Smooth muscle cell of the brain vasculature (primary cell): Measurements from ENCODE around the gene IFT172.
A peak's percentile ranks its signal among the peaks of the same experiment; 100 is the strongest.
"Not testable (repeated sequence)": the region's sequence is repeated elsewhere in the genome, so short reads cannot be mapped to it uniquely, and the experiment has no call there.

Experiments used
- DNase-seq: peaks from one replicate; pipeline ENCODE4 v3.0.0-alpha.2; 2012; ENCODE audit warnings: low read depth, low spot score

IFT172 gene

DNA sequence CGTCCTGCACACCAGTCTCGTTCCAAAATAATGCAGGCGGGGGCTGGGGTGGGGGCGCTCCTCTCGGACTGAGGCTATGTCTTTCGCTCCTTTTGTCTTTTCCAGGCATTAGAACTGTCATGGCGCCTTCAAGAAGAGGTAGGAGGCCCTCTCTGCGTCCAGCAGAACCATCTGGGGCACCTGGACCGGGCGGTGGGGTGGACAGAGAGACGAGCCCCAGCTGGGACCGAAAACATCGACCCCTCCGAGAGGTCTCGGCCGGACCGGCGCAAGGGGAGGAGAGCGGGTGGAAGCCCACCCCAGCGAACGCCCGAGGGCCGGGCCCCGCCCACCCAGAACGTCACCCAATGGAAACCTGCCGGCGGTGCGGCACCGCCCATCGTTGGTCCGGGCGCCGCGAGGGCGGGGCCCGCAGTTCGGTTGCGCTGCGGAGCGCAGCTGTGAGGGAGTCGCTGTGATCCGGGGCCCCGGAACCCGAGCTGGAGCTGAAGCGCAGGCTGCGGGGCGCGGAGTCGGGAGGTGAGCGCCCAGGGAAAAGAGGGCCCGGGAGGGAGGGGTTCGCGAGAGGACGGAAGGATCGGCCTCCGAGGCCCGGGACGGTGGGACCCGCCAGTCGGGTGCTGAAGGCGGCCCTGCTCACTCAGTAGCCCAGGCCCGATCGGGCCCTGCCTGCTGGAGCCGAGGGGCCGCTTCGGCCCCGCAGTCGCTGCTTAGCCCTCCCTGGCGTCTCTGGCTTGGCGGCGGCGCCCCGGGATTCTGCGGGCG, 61.1 kb downstream of the IFT172 start, which contains the start of gene NRBP1:
NRBP1 (plus strand) TSS at position 419 of the 765 bp plus-strand sequence. CDS start 4,643 bp downstream, outside the sequence.
- peak; percentile 67 for DNase-seq

DNA sequence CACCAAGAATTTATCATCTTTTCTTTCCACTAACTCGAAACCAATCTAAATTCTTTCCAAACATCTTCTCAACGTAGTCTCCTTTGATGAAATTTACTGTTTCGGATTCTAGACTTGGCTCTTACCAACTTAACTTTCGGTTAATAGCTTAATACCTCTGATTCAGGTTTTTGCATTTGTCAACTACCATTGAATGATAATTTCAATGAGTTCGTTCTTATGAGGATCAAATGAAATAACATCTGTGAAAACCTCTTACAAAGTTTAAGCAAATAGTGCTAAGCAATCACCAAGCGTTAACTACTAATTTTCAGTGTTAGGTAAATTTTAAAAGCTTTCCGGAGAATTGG, 61.7 kb downstream of the IFT172 start:
- no peak for DNase-seq

DNA sequence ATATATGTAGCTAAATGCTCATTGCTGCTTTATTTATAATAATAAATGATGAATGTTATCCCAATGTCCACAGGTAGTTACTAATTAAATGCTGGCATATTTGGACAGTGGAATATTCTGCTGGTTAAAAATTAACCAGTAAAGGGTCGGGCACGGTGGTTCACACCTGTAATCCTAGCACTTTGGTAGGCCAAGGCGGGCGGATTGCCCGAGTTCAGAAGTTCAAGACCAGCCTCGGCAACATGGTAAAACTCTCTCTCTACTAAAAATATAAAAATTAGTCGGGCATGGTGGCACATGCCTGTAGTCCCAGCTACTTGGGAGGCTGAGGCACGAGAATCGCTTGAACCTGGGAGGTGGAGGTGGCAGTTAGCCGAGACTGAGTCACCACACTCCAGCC, 64.5 kb downstream of the IFT172 start:
- DNase-seq, result not testable (repeated sequence)

DNA sequence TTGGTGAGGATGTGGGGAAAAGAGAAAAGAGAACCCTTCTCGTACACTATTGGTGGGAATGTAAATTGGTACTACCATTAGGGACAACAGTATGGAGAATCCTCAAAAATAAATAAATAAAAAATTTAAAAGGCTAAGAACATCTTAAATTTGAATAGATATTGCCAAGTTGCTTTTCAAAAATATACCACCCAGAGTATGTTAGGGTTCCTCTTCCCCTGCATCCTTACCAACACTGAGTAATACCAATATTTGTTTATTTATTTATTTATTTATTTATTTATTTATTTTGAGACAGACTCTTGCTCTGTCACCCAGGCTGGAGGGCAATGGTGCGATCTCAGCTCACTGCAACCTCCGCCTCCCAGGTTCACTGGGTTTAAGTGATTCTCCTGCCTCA, 66.6 kb downstream of the IFT172 start:
- DNase-seq, result no peak

DNA sequence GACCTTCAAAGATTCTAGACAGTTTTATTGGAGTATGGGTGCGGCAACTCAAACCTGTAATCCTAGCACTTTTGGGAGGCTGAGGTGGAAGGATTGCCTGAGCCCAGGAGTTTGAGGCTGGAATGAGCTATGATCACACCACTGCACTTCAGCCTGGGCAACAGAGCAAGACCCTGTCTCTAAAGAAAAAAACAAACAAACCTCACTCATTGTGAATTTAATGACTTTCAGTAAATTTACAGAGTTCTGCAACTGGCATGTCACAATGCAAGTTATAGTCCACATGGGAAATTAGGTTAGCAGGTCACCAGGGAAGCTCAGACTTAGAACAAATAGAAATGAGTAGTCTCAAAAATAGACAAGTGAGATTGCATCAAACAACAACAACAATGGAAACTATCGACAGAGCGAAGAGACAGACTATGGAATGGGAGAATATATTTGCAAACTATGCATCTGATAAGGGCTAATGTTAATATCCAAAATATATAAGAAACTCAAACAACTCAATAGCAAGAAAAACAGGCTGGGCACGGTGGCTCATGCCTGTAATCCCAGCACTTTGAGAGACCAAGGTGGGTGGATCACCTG, 67.8 kb downstream of the IFT172 start:
- DNase-seq, result no peak

DNA sequence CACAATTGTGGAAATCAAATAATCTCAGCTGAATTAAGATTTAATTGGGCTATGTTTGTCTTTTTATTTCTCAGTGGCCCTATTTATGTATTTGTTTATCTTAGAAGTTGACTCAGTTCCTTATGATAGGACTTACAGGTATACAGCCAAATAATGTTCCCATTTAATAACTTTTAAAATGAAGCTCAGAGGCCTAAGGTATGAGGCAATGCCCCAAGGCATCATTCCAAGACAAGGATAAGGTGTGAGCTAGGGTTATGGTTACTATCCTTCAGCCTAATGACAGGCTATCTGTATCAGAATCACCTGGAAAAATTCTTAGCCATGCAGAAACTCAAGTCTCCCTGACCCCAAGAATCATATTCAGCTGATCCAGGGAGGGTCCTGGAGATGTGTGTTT, 68.5 kb downstream of the IFT172 start:
- no peak for DNase-seq

DNA sequence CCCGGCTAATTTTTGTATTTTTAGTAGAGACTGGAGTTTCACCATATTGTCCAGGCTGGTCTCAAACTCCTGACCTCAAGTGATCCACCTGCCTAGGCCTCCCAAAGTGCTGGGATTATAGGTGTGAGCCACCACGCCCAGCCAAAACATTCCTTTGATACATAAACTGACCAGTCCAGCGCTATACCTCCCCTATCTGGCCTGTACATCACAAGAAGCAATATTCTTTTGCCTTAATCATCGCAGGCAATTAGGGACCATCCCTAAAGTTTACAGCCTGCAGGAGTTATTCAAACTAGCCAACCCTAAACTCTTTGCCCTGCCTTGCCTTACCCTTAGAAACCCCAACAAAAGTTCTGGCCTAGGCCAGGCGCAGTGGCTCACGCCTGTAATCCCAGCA, 73.4 kb downstream of the IFT172 start:
- DNase-seq, result no peak

DNA sequence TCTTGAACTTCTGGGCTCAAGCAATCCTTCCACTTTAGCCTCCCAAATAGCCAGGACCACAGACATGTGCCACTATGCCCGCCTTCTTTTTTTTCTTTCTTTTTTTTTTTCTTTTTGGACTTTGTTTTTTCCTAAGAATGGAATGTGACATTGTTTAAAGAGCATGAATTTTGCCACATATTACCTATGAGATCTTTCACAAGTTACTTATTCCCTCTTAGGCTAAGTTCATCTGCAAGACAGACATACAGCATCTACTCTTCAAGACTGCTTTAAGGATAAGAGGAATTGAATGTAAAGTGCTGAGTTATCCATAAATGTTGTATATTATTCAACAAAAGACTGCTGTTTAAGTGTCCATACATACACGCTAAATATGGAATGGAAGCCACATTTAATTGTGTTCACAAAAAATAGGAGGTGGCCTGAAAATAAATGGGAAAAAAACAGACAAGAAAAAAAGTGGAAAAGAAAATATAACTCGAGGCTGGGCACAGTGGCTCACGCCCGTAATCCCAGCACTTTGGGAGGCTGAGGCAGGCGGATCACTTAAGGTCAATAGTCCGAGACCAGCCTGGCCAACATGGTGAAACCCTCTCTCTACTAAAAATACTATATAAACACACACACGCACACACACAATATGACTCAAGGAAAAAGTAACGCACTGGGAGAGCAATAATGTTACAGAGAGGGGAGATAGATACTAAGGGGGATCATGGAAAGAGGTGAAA, 77.0 kb downstream of the IFT172 start:
- no peak for DNase-seq

DNA sequence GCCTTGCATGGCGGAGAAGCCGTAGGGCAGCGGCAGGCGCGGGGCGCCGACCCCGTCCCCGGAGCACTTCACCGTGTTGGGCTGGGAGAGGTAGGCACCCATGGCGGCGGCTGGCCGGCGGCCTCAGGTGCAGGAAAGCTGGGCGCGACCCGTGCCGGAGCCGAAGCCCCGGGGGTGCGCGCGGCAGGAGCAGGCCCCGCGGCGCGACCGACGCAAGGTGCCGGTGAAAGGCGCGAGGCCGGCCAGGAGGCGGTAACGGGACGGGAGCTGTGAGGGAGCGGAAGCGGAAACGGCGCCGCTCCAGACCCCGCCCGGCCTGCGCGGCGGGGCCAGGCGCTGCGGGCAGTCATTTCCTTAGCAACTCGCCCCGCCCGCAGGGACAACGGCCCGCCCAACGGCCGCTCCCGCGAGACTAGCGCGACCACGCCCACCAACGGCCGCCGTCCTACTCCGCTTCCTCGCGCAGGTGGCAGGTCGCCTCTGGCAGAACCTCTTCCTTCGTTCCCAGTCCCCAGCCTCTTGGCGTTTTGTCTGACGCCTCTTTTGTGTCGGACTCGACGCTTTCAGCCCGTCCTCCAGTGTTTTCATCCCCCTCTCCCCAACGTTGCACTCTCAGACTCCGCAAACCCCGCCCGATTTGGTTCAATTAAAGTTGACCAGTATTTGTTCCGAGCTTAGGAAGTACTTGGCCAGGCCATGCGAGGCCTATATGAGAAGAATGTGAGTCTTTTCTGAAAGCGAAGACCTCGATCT, 80.0 kb downstream of the IFT172 start, which contains the start of gene PPM1G:
PPM1G (minus strand) TSS at position 271 of the 753 bp plus-strand sequence; CDS start at position 102, 169 bp downstream.
- DNase-seq, result peak; percentile 70

DNA sequence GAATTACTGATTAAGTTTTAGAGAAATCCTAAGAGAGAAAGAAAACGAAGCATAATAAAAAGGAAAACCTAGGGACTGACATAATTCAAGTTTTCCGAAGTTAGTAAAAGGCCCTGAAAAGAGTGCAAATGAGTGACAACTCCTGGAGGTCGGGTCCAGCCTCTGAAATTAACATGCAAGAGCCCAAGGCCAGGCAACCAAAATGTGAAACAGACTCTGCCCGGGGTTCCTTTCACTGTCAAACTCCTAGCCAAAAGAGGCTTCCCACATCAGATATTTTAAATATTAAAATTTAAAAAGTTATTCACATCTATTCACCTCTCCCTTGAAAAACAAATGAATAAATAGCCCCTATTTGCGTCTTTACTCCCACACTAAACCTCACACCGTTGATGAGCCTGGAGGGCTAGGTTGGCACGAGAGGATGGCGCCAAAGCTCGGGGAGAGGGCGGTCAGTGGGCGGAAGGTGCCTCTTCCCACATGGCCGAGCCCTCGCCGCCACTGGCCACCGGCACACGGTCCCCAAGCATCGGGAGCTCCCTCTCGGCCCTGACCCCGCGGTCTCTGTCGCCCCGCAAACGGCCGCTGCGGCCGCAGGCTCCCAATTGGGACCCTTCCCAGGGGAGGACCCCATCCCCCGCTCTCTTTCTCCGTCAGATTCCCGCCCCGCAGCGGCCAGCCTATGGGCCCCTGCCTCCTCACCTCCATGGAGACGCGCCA, 80.8 kb downstream of the IFT172 start:
- no peak for DNase-seq

DNA sequence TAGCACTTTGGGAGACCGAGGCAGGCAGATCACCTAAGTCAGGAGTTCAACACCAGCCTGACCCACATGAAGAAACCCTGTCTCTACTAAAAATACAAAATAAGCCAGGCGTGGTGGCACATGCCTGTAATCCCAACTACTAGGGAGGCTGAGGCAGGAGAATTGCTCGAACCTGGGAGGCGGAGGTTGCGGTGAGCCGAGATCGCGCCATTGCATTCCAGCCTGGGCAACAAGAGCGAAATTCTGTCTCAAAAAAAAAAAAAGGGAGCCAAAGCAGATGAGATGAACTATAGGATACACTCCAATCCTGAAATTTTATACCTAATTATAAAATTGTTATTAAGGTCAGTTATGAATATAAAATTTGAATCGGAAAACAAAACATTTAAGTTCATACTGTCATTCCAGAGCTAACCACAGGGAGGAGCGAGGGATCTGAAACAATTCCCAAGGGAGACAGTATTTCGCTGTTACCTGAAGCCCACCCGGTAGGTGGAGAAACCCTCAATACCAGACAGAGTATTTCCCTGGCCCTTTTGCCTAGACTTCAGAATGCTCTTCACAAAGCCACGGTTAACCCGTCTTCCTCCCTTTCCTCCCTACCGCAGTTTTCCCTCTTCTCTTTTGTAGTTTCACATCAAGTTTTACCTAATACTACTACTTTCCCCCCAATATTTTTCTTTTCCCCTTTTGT, 81.6 kb downstream of the IFT172 start:
- no peak for DNase-seq

DNA sequence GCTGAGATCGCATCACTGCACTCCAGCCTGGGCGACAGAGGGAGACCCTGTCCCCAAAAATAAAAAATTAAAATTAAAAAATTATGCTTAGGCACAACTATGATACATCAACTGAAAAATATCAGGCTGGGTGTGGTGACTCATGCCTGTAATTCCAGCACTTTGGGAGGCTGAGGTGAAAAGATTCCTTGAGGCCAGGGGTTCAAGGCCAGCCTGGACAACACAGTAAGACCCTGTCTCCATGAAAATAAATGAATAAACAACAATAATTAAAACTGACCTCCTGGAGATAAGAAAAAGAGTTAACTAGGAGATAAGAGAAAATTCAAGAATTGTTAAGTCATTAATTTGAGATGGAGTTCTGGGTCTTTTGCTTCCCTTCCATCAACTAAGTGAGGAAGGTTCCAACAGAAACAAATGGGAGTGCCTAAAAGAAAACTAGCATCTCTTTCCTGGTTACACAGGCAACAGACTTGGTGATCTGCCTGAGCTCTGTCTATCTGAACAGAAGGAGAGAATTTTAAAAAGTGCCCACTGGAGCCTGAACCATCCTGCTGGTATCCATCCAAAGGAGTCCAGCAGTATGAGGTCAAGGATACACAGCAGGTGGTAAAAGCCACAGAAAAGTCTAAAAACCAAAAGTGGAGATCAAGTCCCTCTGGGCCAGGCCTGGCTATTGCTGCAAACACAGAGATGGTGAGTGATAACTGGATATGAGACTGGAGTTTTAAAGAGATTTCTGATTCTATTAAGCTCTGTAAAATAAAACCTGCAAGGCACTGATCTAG, 89.0 kb downstream of the IFT172 start:
- DNase-seq, result no peak

DNA sequence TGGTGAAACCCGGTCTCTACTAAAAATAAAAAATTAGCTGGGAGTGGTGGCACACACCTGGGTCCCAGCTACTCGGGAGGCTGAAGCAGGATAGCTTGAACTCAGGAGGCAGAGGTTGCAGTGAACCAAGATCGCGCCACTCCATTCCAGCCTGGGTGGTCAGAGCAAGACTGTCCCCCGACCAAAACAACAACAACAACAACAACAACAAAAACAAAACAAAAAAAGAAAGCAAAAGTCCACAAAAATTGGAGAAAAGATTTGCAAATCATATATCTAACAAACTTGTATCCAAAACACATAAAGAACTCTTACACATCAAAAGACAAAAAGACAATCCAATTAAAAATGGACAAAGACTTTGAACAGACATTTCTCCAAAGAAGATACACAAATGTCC, 90.6 kb downstream of the IFT172 start:
- DNase-seq, result no peak
